HG03469 (cell line): Measurements from ENCODE around the gene RPL18A.
"Not testable (repeated sequence)": the region's sequence is repeated elsewhere in the genome, so short reads cannot be mapped to it uniquely, and the experiment has no call there.

Experiments
- ATAC-seq: cut with Tn5 transposase; IDR thresholded peaks from one replicate; pipeline ENCODE4 v1.9.1; 2021; ENCODE audit warnings: mild to moderate bottlenecking, moderate library complexity, moderate number of reproducible peaks; ENCODE audit not compliant: unreplicated experiment

The RPL18A gene

DNA sequence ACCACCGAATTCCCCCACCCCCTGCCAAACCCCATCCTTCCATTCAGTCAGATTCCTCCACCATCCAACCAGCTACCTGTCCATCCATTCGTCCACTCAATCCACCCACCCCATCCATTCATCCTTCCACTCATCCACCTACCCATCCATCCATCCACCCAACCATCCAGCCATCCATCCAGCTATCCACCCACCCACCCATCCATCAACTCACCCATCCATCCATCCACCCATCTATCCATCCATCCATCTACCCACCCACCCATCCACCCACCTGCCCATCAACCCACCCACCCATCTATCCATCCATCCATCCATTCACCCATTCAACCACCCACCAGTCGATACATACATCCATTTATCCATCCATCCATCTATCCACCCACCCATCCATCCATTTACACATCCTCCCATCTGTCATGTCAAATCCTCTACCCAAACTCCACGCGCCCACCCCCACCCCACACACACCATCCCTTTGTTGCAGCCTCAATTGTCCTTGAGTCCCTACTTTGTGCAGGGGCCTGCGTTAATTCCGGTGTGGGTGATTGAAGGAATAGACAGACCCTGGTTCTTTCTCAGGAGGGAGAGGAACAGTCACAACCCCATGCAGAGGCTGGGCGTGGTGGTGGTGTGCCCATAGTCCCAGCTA, 6.7 kb downstream of the RPL18A start:
- ATAC-seq: no peak

DNA sequence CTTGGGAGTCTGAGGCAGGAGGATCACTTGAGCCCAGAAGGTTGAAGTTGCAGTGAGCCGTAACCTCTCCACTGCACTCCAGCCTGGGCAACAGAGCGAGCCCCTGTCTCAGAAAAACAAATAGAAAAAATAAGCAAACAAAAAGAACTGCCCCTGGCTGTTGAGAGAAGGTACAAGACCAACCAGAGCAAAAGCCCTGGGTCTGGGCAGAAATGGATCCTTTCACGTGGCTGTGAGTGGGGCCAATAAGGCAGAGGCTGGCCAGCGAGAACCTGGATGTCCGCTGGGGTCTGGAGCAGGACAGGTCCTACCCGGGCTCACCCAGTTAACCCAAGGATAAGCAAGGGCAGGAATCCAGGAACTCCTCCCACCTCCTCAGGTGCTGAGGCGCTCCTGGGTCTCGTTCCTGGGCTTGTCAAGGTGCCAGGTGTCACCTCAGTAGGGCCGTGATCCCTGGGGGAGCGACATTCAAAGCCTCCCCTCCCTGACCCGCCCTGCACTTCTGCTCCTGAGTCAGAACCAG, 7.3 kb downstream of the RPL18A start:
- no peak for ATAC-seq

DNA sequence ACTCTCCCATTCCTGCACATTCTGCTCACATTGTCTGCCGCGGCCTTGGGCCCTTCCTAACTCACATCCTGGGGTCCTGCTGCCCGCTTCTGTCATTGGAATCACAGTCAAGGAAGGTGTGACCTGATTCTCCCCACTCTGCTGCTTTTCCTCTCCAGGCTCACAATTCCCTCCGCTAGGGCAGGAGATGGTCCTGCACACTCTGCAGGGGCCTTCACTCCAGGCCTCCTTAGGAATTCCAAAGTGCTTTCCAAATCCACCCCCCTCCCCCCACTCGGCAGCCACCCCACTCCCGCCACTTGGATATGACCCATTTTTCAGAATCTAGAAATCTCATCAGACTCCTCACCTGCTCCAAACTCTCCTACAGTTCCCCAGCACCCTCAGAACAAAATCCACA, 9.0 kb downstream of the RPL18A start:
- ATAC-seq: no peak

GRCh38 chr19:17869114-17869608, 9.5 kb downstream of the RPL18A start:
- no peak for ATAC-seq

- no peak for ATAC-seq
Observed at GRCh38 chr19:17871032-17871877, 11.5 kb downstream of the RPL18A start.

DNA sequence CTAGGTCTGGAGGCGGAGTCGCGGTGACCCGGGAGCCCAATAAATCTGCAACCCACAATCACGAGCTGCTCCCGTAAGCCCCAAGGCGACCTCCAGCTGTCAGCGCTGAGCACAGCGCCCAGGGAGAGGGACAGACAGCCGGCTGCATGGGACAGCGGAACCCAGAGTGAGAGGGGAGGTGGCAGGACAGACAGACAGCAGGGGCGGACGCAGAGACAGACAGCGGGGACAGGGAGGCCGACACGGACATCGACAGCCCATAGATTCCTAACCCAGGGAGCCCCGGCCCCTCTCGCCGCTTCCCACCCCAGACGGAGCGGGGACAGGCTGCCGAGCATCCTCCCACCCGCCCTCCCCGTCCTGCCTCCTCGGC, 12.2 kb downstream of the RPL18A start, which contains the start of gene SLC5A5:
SLC5A5 (plus strand) TSS at position 68 of the 373 bp plus-strand sequence. CDS start 375 bp downstream, outside the sequence.
- ATAC-seq: no peak

DNA sequence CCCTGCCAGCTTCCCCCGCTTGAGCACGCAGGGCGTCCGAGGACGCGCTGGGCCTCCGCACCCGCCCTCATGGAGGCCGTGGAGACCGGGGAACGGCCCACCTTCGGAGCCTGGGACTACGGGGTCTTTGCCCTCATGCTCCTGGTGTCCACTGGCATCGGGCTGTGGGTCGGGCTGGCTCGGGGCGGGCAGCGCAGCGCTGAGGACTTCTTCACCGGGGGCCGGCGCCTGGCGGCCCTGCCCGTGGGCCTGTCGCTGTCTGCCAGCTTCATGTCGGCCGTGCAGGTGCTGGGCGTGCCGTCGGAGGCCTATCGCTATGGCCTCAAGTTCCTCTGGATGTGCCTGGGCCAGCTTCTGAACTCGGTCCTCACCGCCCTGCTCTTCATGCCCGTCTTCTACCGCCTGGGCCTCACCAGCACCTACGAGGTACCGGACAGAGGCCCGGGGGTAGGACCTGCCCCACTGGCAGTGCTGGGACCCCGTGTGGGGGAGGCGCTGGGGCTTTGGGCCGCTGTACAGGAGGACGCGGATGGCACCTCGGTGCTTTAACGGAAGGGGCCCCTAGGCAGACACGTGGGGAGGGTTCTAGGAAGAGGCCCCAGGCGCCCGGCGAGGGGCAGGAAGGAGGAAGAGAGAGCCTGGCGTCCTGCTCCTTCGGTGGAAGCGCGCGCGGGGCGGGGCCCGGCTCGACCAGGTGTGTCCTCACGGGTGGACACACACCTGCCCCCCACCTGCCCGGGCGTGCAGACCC, 12.7 kb downstream of the RPL18A start:
- no peak for ATAC-seq

GRCh38 chr19:17873786-17874757, 14.4 kb downstream of the RPL18A start:
- ATAC-seq: no peak

GRCh38 chr19:17874758-17875135, 15.0 kb downstream of the RPL18A start:
- ATAC-seq: no peak

DNA sequence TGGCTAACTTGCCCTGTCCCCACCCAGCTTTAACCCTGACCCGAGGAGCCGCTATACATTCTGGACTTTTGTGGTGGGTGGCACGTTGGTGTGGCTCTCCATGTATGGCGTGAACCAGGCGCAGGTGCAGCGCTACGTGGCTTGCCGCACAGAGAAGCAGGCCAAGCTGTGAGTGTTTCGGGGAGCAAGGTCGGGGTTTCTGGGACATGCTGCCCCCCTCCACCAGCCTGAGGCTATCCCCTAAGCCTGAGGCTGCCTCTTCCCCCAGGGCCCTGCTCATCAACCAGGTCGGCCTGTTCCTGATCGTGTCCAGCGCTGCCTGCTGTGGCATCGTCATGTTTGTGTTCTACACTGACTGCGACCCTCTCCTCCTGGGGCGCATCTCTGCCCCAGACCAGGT, 18.0 kb downstream of the RPL18A start:
- ATAC-seq: no peak

DNA sequence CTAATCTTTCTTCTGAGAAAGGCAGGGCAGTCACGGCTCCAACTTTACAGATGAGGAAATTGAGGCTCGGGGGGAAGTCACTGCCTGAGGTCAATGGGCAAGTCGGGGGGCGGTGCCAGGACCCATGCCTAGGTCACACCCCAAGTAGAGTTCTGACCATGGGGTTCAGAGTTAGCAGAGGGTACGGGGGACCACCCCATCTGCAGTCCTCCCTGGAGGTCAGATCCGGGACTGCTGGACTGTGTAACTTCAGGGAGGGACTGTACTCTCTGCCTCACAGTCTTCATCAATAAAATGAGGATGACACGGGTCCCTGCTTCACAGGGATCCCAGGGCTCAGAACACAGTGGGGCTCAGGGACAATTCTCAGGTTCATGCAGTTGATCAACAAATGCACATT, 19.8 kb downstream of the RPL18A start:
- no peak for ATAC-seq

GRCh38 chr19:17881701-17882100, 22.0 kb downstream of the RPL18A start:
- no peak for ATAC-seq

GRCh38 chr19:17883627-17884410, 24.1 kb downstream of the RPL18A start:
- no peak for ATAC-seq

GRCh38 chr19:17886515-17886914, 26.8 kb downstream of the RPL18A start:
- no peak for ATAC-seq

GRCh38 chr19:17887221-17887620, 27.5 kb downstream of the RPL18A start:
- ATAC-seq: not testable (repeated sequence)

GRCh38 chr19:17888260-17888659, 28.6 kb downstream of the RPL18A start:
- no peak for ATAC-seq

DNA sequence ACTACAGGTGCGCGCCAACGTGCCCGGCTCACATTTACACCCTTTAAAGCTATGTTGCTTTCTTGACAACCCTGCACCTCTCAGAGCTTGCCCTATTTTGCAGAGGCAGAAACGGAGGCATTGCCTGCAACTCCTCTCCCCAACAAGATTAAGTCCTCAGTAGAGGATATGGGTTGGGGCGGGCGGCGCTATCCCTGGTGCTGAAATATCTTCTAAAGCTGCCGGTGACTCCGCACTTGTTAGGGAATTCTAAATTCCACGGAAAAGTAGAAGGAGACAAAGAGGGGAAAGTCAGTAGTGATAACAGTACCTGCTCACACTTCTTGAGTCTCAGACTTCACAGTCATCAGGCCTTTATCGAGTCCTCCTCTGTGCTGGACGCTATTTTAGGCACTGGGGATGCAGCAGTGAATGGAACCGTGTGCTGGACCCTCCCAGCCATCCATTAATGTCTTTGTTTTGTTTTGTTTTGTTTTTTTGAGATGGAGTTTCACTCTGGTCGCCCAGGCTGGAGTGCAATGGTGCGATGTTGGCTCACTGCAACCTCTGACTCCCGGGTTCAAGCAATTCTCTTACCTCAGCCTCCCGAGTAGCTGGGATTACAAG, 30.0 kb downstream of the RPL18A start:
- no peak for ATAC-seq

DNA sequence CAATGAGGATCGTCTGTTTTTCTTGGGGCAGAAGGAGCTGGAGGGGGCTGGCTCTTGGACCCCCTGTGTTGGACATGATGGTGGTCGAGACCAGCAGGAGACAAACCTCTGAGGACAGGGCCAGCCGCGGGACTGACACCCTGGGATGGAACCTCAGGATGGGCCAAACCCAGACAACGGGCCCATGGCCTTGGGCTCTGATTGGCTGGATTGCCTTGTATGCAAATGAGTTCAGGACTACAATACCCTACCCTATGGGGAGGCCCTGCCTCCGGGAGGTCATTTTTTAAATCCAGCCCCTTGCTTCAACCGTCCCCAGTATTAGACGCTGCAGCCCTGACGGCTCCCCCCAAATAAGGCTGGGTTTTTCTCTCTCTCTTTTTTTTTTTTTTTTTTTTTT, 34.1 kb downstream of the RPL18A start:
- no peak for ATAC-seq

DNA sequence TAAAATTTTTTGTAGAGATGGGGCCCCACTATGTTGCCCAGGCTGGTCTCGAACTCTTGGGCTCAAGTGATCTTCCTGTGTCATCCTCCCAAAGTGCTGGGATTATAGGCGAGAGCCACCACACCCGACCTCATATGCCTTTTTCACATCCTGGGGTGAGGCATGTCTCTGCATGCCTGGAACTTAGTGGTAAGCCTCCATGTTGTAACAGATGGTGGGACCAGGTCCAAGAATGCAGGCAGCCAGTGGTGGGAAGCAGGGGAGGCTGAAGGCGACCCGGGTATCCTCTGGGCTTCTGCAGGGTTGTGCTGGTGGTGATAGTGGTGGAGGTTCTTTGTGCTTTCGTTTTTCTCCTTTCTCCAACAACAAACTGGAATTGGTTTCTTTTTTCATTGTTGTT, 43.0 kb downstream of the RPL18A start:
- no peak for ATAC-seq
